Muscle of leg (tissue), 11 donors: ENCODE results near the gene SPNS2. TPM values are rescaled to one million over a fixed set of nuclear protein-coding genes. Genes with fewer than 3 reads are reported as not detected.
A peak's percentile ranks its signal among the peaks of the same experiment; 100 is the strongest.

Source experiments
- DNase-seq: peaks from one replicate; pipeline ENCODE4 v3.0.0; 2013
- H3K27ac ChIP-seq: one replicate; pipeline ENCODE4 v1.5.1; 2013; ENCODE audit warnings: mild to moderate bottlenecking, low read length, control low read depth
- H3K27me3 ChIP-seq: one replicate; pipeline ENCODE4 v1.6.1; 2013; ENCODE audit warnings: low read length; ENCODE audit not compliant: control insufficient read depth, insufficient read depth
- H3K36me3 ChIP-seq: one replicate; pipeline ENCODE4 v1.6.1; 2013; ENCODE audit warnings: low read length; ENCODE audit not compliant: control insufficient read depth, insufficient read depth
- H3K4me1 ChIP-seq: one replicate; pipeline ENCODE4 v1.6.1; 2013; ENCODE audit warnings: low read length; ENCODE audit not compliant: control insufficient read depth, insufficient read depth
- H3K4me3 ChIP-seq: one replicate; pipeline ENCODE4 v1.5.1; 2013; ENCODE audit warnings: low read length, control low read depth
- H3K9me3 ChIP-seq: replicated peaks from 2 replicates; pipeline ENCODE4 v1.6.1; 2013; ENCODE audit warnings: low read depth, low read length; ENCODE audit not compliant: control insufficient read depth
- WGBS: methylation state at CpG from one replicate; pipeline ENCODE4 v1.1.5; 2013; ENCODE audit warnings: missing lambda C conversion rate; ENCODE audit not compliant: insufficient coverage; 5-methylcytosine and 5-hydroxymethylcytosine counted together
- polyA plus RNA-seq, 8 donors: library from polyadenylated mRNA; unstranded; fragments of 120-200 nt; gene quantifications; one replicate each; pipeline versions ENCODE4 v1.2.1 to v1.2.3, GENCODE V29; 2013; ENCODE audit warnings: inconsistent platforms in 1 of 8, low replicate concordance in 1 of 8; ENCODE audit not compliant: insufficient read length in 8 of 8, insufficient read depth in 1 of 8
- total RNA-seq: library from RNA; stranded (reverse); fragments of 120-200 nt; gene quantifications from one replicate; pipeline ENCODE4 v1.2.4, GENCODE V29; 2013

The SPNS2 gene
- total and polyA plus RNA-seq, 9 donors, result 5.0 to 9.7 (median 8.2) TPM

- Histone ChIP-seq H3K36me3 (no peaks in the 10 kb centered on the region), H3K4me1 (peaks cover 14% of the 10 kb centered on the region), H3K27ac (no peak overlapping the region), H3K9me3 (no peaks in the 10 kb centered on the region), H3K4me3 (no peak overlapping the region), H3K27me3 (no peaks in the 10 kb centered on the region)
- WGBS, result 85% methylated on average over 24 of the region's 31 CpGs
- no peak for DNase-seq
Observed at GRCh38 chr17:4512156-4513112, 13.8 kb downstream of the SPNS2 start.

GRCh38 chr17:4513113-4514032 is 14.7 kb downstream of the SPNS2 start:
- H3K9me3 ChIP-seq, result no peaks in the 10 kb centered on the region
- no peaks in the 10 kb centered on the region for H3K36me3 ChIP-seq
- no peaks in the 10 kb centered on the region for H3K27me3 ChIP-seq
- DNase-seq, result no peak
- 76% methylated on average over 24 of the region's 24 CpGs for WGBS
- H3K4me1 ChIP-seq, result peaks cover 14% of the 10 kb centered on the region
- no peak overlapping the region for H3K4me3 ChIP-seq
- no peak overlapping the region for H3K27ac ChIP-seq

- Histone ChIP-seq H3K9me3 (no peaks in the 10 kb centered on the region), H3K27me3 (no peaks in the 10 kb centered on the region), H3K27ac (no peak overlapping the region), H3K4me3 (no peak overlapping the region), H3K36me3 (no peaks in the 10 kb centered on the region), H3K4me1 (peaks cover 19% of the 10 kb centered on the region)
- WGBS, result 67% methylated on average over 2 of the region's 7 CpGs
- no peak for DNase-seq
Observed at GRCh38 chr17:4514206-4514605, 15.5 kb downstream of the SPNS2 start.

- WGBS, result 63% methylated on average over 4 of the region's 11 CpGs
- no peaks in the 10 kb centered on the region for H3K36me3 ChIP-seq
- H3K4me1 ChIP-seq, result peaks cover 23% of the 10 kb centered on the region
- H3K9me3 ChIP-seq, result no peaks in the 10 kb centered on the region
- H3K27me3 ChIP-seq, result no peaks in the 10 kb centered on the region
- no peak overlapping the region for H3K4me3 ChIP-seq
- H3K27ac ChIP-seq, result no peak overlapping the region
- DNase-seq, result no peak
Observed at GRCh38 chr17:4514779-4515178, 16.1 kb downstream of the SPNS2 start.

GRCh38 chr17:4515501-4515900 is 16.8 kb downstream of the SPNS2 start:
- Histone ChIP-seq H3K9me3 (no peaks in the 10 kb centered on the region), H3K27ac (no peak overlapping the region), H3K27me3 (no peaks in the 10 kb centered on the region), H3K36me3 (no peaks in the 10 kb centered on the region), H3K4me1 (peaks cover 27% of the 10 kb centered on the region), H3K4me3 (no peak overlapping the region)
- DNase-seq, result no peak
- 76% methylated on average over 4 of the region's 5 CpGs for WGBS

- no peak overlapping the region for H3K27ac ChIP-seq
- peak; percentile 78 for DNase-seq
- no CpG with 5 or more reads among the region's 11 CpGs for WGBS
- H3K27me3 ChIP-seq, result no peaks in the 10 kb centered on the region
- H3K4me3 ChIP-seq, result no peak overlapping the region
- H3K4me1 ChIP-seq, result peaks cover 37% of the 10 kb centered on the region
- no peaks in the 10 kb centered on the region for H3K36me3 ChIP-seq
- H3K9me3 ChIP-seq, result no peaks in the 10 kb centered on the region
Observed at GRCh38 chr17:4516735-4517134, 18.1 kb downstream of the SPNS2 start.

- no peaks in the 10 kb centered on the region for H3K9me3 ChIP-seq
- peaks cover 44% of the 10 kb centered on the region for H3K4me1 ChIP-seq
- DNase-seq, result no peak
- WGBS, result 66% methylated on average over 7 of the region's 10 CpGs
- no peaks in the 10 kb centered on the region for H3K27me3 ChIP-seq
- H3K27ac ChIP-seq, result peak overlapping the region; percentile 90
- no peak overlapping the region for H3K4me3 ChIP-seq
- no peaks in the 10 kb centered on the region for H3K36me3 ChIP-seq
Observed at GRCh38 chr17:4518901-4519300, 20.2 kb downstream of the SPNS2 start.

GRCh38 chr17:4519361-4519788 is 20.7 kb downstream of the SPNS2 start:
- H3K4me1 ChIP-seq, result peaks cover 44% of the 10 kb centered on the region
- 52% methylated on average over 12 of the region's 14 CpGs for WGBS
- no peaks in the 10 kb centered on the region for H3K9me3 ChIP-seq
- no peak for DNase-seq
- no peak overlapping the region for H3K4me3 ChIP-seq
- peak overlapping the region; percentile 90 for H3K27ac ChIP-seq
- H3K27me3 ChIP-seq, result no peaks in the 10 kb centered on the region
- no peaks in the 10 kb centered on the region for H3K36me3 ChIP-seq

GRCh38 chr17:4520060-4520893 is 21.6 kb downstream of the SPNS2 start:
- H3K4me1 ChIP-seq, result peaks cover 44% of the 10 kb centered on the region
- H3K27me3 ChIP-seq, result no peaks in the 10 kb centered on the region
- no peaks in the 10 kb centered on the region for H3K36me3 ChIP-seq
- H3K4me3 ChIP-seq, result no peak overlapping the region
- peak; percentile 67 for DNase-seq
- H3K9me3 ChIP-seq, result no peaks in the 10 kb centered on the region
- WGBS, result 79% methylated on average over 7 of the region's 19 CpGs
- H3K27ac ChIP-seq, result peak overlapping the region; percentile 85
